OCI-LY7 (cell line): ENCODE measurements around the gene CREB1. TPM values are rescaled to one million over a fixed set of nuclear protein-coding genes. Genes with fewer than 3 reads are reported as not detected.

Source experiments
- BruUV-seq: library from RNA; stranded (reverse); fragments of 400-500 nt; replicated peaks from 2 replicates; lab custom pipeline; 2021; lab: Mats Ljungman, UMichigan
- CTCF ChIA-PET: fragments of 300-600 bp; sonication (Branson Sonifier 250); formaldehyde crosslinking; loops from one replicate; lab custom pipeline; 2022; ENCODE audit warnings: antibody characterized with exemption; ENCODE audit not compliant: unreplicated experiment; lab: Charles Lee
- POLR2A ChIA-PET: fragments of 300-600 bp; sonication (Branson Sonifier 250); formaldehyde crosslinking; loops from one replicate; lab custom pipeline; 2022; ENCODE audit warnings: antibody characterized with exemption; lab: Charles Lee
- DNase-seq: peaks from one replicate; pipeline ENCODE4 v3.0.0-alpha.2; 2015; ENCODE audit warnings: low spot score
- H2AFZ ChIP-seq: fragments of 200-600 bp; sonication (generic), shearing (Covaris generic); 2 replicates; pipeline ENCODE4 v1.6.1; 2014; ENCODE audit warnings: mild to moderate bottlenecking, antibody characterized with exemption, low read length, moderate library complexity
- H3K27ac ChIP-seq: fragments of 200-600 bp; sonication (generic); 2 replicates; pipeline ENCODE4 v1.5.1; 2014; ENCODE audit warnings: mixed run types, low read depth, mild to moderate bottlenecking, moderate library complexity, low read length, inconsistent platforms; ENCODE audit not compliant: poor library complexity, severe bottlenecking
- H3K36me3 ChIP-seq: fragments of 200-600 bp; sonication (generic); 2 replicates; pipeline ENCODE4 v1.6.1; 2014; ENCODE audit warnings: mild to moderate bottlenecking, antibody characterized with exemption, low read length, moderate library complexity, mixed read lengths; ENCODE audit not compliant: insufficient read depth
- H3K4me1 ChIP-seq: fragments of 200-600 bp; sonication (generic); 2 replicates; pipeline ENCODE4 v1.5.1; 2014; ENCODE audit warnings: mild to moderate bottlenecking, low read length; ENCODE audit not compliant: insufficient read depth, poor library complexity, severe bottlenecking
- H3K4me2 ChIP-seq: fragments of 200-600 bp; sonication (generic); 2 replicates; pipeline ENCODE4 v1.6.1; 2014; ENCODE audit warnings: mild to moderate bottlenecking, low read length
- H3K4me3 ChIP-seq: fragments of 200-600 bp; sonication (generic); 2 replicates; pipeline ENCODE4 v1.5.1; 2014; ENCODE audit warnings: mild to moderate bottlenecking, low read depth, low read length; ENCODE audit not compliant: poor library complexity, severe bottlenecking
- H3K79me2 ChIP-seq: fragments of 200-600 bp; sonication (generic); 2 replicates; pipeline ENCODE4 v1.6.1; 2016; ENCODE audit warnings: low read depth, mild to moderate bottlenecking, low read length, moderate library complexity, mixed read lengths; ENCODE audit not compliant: insufficient read depth
- H3K9me2 ChIP-seq: fragments of 200-600 bp; sonication (generic); 2 replicates; pipeline ENCODE4 v1.6.1; 2016; ENCODE audit warnings: mild to moderate bottlenecking, low read length, mixed read lengths; ENCODE audit not compliant: insufficient read depth
- H3K9me3 ChIP-seq: fragments of 200-600 bp; sonication (generic); 2 replicates; pipeline ENCODE4 v1.6.1; 2014; ENCODE audit warnings: mild to moderate bottlenecking, mixed run types, low read length, mixed read lengths
- H4K20me1 ChIP-seq: fragments of 200-600 bp; sonication (generic); 2 replicates; pipeline ENCODE4 v1.6.1; 2014; ENCODE audit warnings: mild to moderate bottlenecking, antibody characterized with exemption, low read length, moderate library complexity, mixed read lengths; ENCODE audit not compliant: insufficient read depth
- CTCF ChIP-seq: fragments of 200-600 bp; sonication (generic); conservative IDR thresholded peaks from 2 replicates; pipeline ENCODE4 v1.5.1; 2014; ENCODE audit warnings: mild to moderate bottlenecking, antibody characterized with exemption, low read length, moderate library complexity, mixed read lengths
- EZH2phosphoT487 ChIP-seq: fragments of 200-600 bp; sonication (generic); IDR thresholded peaks from 2 replicates; pipeline ENCODE4 v1.6.1; 2018; ENCODE audit warnings: low read depth, borderline replicate concordance, mild to moderate bottlenecking, mixed run types, antibody characterized with exemption, low read length, moderate library complexity, mixed read lengths
- intact Hi-C: fragments of 100-400 bp; cut with micrococcal nuclease; formaldehyde crosslinking; loops from one replicate; pipeline ENCODE4 v1.10.0; 2022; ENCODE audit not compliant: unreplicated experiment
- total RNA-seq, 2 experiments: library from RNA; depleted of rRNA in 1 of 2; stranded (reverse); fragments of >200 nt in 1 of 2; shearing (Covaris generic) in 1 of 2; gene quantifications; 2 replicates each; pipeline ENCODE4 v1.2.3, GENCODE V29; 2014 to 2022

Gene CREB1
- total RNA-seq, 2 experiments from 2014 or later: 54.3 to 84.9 TPM

GRCh38 chr2:207504513-207505170 is 25.1 kb upstream of the CREB1 start:
- H2AFZ ChIP-seq: no peak overlapping the region
- no peak overlapping the region for H3K4me2 ChIP-seq
- H3K9me3 ChIP-seq: no peaks in the 10 kb centered on the region
- TF ChIP-seq EZH2phosphoT487: no peak
- TF ChIP-seq CTCF: no peak
- no peaks in the 10 kb centered on the region for H3K36me3 ChIP-seq
- no peaks in the 10 kb centered on the region for H4K20me1 ChIP-seq
- intact Hi-C loops: no loop called here
- peaks cover 9% of the 10 kb centered on the region for H3K4me1 ChIP-seq
- no peak for DNase-seq
- H3K9me2 ChIP-seq: no peaks in the 10 kb centered on the region
- no TSS peak for BruUV-seq
- H3K79me2 ChIP-seq: no peaks in the 10 kb centered on the region
- ChIA-PET CTCF (interaction anchor here (0.6 kb wide), 1 partner anchor 1084 kb away, joined by 3 read pairs; no protein-coding TSS in a partner anchor), POLR2A (interaction anchor here (0.6 to 1.5 kb wide), 8 partner anchors 8 to 120 kb away, joined by 3 to 6 read pairs (median 4); partner anchors contain the start of gene METTL21A)
- H3K27ac ChIP-seq: no peak overlapping the region
- no peak overlapping the region for H3K4me3 ChIP-seq

- ChIA-PET CTCF (no interaction called here), POLR2A (interaction anchor here (0.6 to 1.5 kb wide), 5 partner anchors 9 to 120 kb away, joined by 3 to 6 read pairs (median 4); partner anchors contain the start of gene METTL21A)
- H3K9me3 ChIP-seq: no peaks in the 10 kb centered on the region
- no peaks in the 10 kb centered on the region for H3K9me2 ChIP-seq
- H4K20me1 ChIP-seq: no peaks in the 10 kb centered on the region
- no peak overlapping the region for H3K4me2 ChIP-seq
- no peak for DNase-seq
- H3K79me2 ChIP-seq: no peaks in the 10 kb centered on the region
- BruUV-seq: no TSS peak
- no peak overlapping the region for H2AFZ ChIP-seq
- TF ChIP-seq CTCF (no peak), EZH2phosphoT487 (no peak)
- intact Hi-C loops: no loop called here
- peaks cover 9% of the 10 kb centered on the region for H3K4me1 ChIP-seq
- no peak overlapping the region for H3K27ac ChIP-seq
- no peaks in the 10 kb centered on the region for H3K36me3 ChIP-seq
- no peak overlapping the region for H3K4me3 ChIP-seq
These were observed 24.6 kb upstream of the CREB1 start for GRCh38 chr2:207505171-207505570.

GRCh38 chr2:207505728-207506127 is 24.0 kb upstream of the CREB1 start:
- Histone ChIP-seq H3K27ac (no peak overlapping the region), H3K9me3 (no peaks in the 10 kb centered on the region), H3K4me2 (no peak overlapping the region), H3K79me2 (no peaks in the 10 kb centered on the region), H3K36me3 (no peaks in the 10 kb centered on the region), H3K9me2 (no peaks in the 10 kb centered on the region), H3K4me3 (no peak overlapping the region), H3K4me1 (peaks cover 9% of the 10 kb centered on the region), H2AFZ (no peak overlapping the region), H4K20me1 (no peaks in the 10 kb centered on the region)
- ChIA-PET CTCF (no interaction called here), POLR2A (interaction anchor here (0.8 to 1.5 kb wide), 3 partner anchors 10 to 28 kb away, joined by 3 to 6 read pairs (median 4); no protein-coding TSS in a partner anchor)
- BruUV-seq: no TSS peak
- TF ChIP-seq EZH2phosphoT487 (no peak), CTCF (no peak)
- intact Hi-C loops: no loop called here
- DNase-seq: no peak
